GM23338 (cell line): ENCODE measurements around the gene ZNF223. TPM values are rescaled to one million over a fixed set of nuclear protein-coding genes. Genes with fewer than 3 reads are reported as not detected.

Experiments used
- ATAC-seq: fragments of 200-7000 bp; cut with Tn5 transposase; 3 replicates; pipeline ENCODE4 v1.9.1; 2020
- DNase-seq: peaks from one replicate; pipeline ENCODE4 v3.0.0-alpha.2; 2015; ENCODE audit warnings: low spot score
- H2AFZ ChIP-seq: fragments of 200-600 bp; sonication (generic); 2 replicates; pipeline ENCODE4 v1.8.0; 2016; ENCODE audit warnings: antibody characterized with exemption, mild to moderate bottlenecking, moderate library complexity
- H3F3A ChIP-seq: fragments of 200-600 bp; sonication (generic); replicated peaks from 2 replicates; pipeline ENCODE4 v1.8.0; 2017; ENCODE audit warnings: antibody characterized with exemption, mixed run types, low read depth
- H3K27ac ChIP-seq: fragments of 200-600 bp; sonication (generic); 2 replicates; pipeline ENCODE4 v1.6.1; 2016; ENCODE audit warnings: low read depth
- H3K27me3 ChIP-seq: fragments of 200-600 bp; sonication (generic); 2 replicates; pipeline ENCODE4 v1.8.0; 2016; ENCODE audit warnings: mild to moderate bottlenecking, mixed run types, moderate library complexity; ENCODE audit not compliant: insufficient read depth
- H3K36me3 ChIP-seq: fragments of 200-600 bp; sonication (generic); 2 replicates; pipeline ENCODE4 v1.8.0; 2016; ENCODE audit warnings: mild to moderate bottlenecking; ENCODE audit not compliant: insufficient read depth
- H3K4me1 ChIP-seq: fragments of 200-600 bp; sonication (generic); 2 replicates; pipeline ENCODE4 v1.8.0; 2016; ENCODE audit warnings: mild to moderate bottlenecking, moderate library complexity; ENCODE audit not compliant: insufficient read depth
- H3K4me2 ChIP-seq: fragments of 200-600 bp; sonication (generic); 2 replicates; pipeline ENCODE4 v1.7.1; 2017; ENCODE audit warnings: mixed run types
- H3K4me3 ChIP-seq: fragments of 200-600 bp; sonication (generic); 2 replicates; pipeline ENCODE4 v1.6.1; 2016; ENCODE audit warnings: mixed run types
- H3K79me2 ChIP-seq: fragments of 200-600 bp; sonication (generic); replicated peaks from 2 replicates; pipeline ENCODE4 v1.8.0; 2017; ENCODE audit warnings: mild to moderate bottlenecking; ENCODE audit not compliant: insufficient read depth
- H3K9me2 ChIP-seq: fragments of 200-600 bp; sonication (generic); 2 replicates; pipeline ENCODE4 v1.8.0; 2017; ENCODE audit not compliant: insufficient read depth
- H4K20me1 ChIP-seq: fragments of 200-600 bp; sonication (generic); replicated peaks from 2 replicates; pipeline ENCODE4 v1.8.0; 2017; ENCODE audit warnings: mild to moderate bottlenecking; ENCODE audit not compliant: insufficient read depth
- H3K27ac Mint-ChIP-seq: 2 replicates; pipeline ENCODE4 v1.8.0; 2020; ENCODE audit warnings: inconsistent platforms, mild to moderate bottlenecking, moderate library complexity, mixed read lengths
- H3K27me3 Mint-ChIP-seq: 3 replicates; pipeline ENCODE4 v1.8.0; 2022; ENCODE audit warnings: low read depth, mild to moderate bottlenecking, moderate library complexity, mixed read lengths, inconsistent platforms; ENCODE audit not compliant: insufficient read depth, poor library complexity
- H3K36me3 Mint-ChIP-seq: 3 replicates; pipeline ENCODE4 v1.8.0; 2021; ENCODE audit warnings: low read depth, mild to moderate bottlenecking, inconsistent platforms, moderate library complexity, mixed read lengths
- H3K4me1 Mint-ChIP-seq: 3 replicates; pipeline ENCODE4 v1.8.0; 2020; ENCODE audit warnings: mild to moderate bottlenecking, inconsistent platforms, mixed read lengths
- H3K4me3 Mint-ChIP-seq: 3 replicates; pipeline ENCODE4 v1.8.0; 2021; ENCODE audit warnings: moderate library complexity, mild to moderate bottlenecking, inconsistent platforms, mixed read lengths
- H3K9me3 Mint-ChIP-seq: 3 replicates; pipeline ENCODE4 v1.8.0; 2020; ENCODE audit warnings: moderate library complexity, mild to moderate bottlenecking, inconsistent platforms, mixed read lengths
- CREB1 ChIP-seq: fragments of 250-450 bp; sonication (Bioruptor Pico); IDR thresholded peaks from 2 replicates; pipeline ENCODE4 v1.5.0; 2020; ENCODE audit warnings: low read depth, mild to moderate bottlenecking, moderate library complexity
- EZH2 ChIP-seq: fragments of 200-600 bp; sonication (generic); IDR thresholded peaks from one replicate; pipeline ENCODE4 v1.8.0; 2017; ENCODE audit warnings: antibody characterized with exemption, mild to moderate bottlenecking, low read depth; ENCODE audit not compliant: unreplicated experiment
- EZH2phosphoT487 ChIP-seq: fragments of 200-600 bp; sonication (generic); IDR thresholded peaks from one replicate; pipeline ENCODE4 v1.8.1; 2018; ENCODE audit warnings: antibody characterized with exemption; ENCODE audit not compliant: unreplicated experiment
- JUNB ChIP-seq: IDR thresholded peaks from one replicate; pipeline ENCODE4 v1.6.1; 2016; ENCODE audit warnings: antibody characterized with exemption; ENCODE audit not compliant: unreplicated experiment
- NANOG ChIP-seq: IDR thresholded peaks from 2 replicates; pipeline ENCODE4 v1.6.1; 2016; ENCODE audit warnings: antibody characterized with exemption, borderline replicate concordance
- POLR2AphosphoS5 ChIP-seq: IDR thresholded peaks from 2 replicates; pipeline ENCODE4 v1.6.1; 2016; ENCODE audit warnings: antibody characterized with exemption, low read depth
- STAT1 ChIP-seq: IDR thresholded peaks from one replicate; pipeline ENCODE4 v1.6.1; 2016; ENCODE audit warnings: antibody characterized with exemption; ENCODE audit not compliant: unreplicated experiment
- ZNF114 ChIP-seq: fragments of 250-450 bp; sonication (Bioruptor Pico); IDR thresholded peaks from 2 replicates; pipeline ENCODE4 v1.5.0; 2020; ENCODE audit warnings: mild to moderate bottlenecking, moderate library complexity
- ZNF331 ChIP-seq: fragments of 250-450 bp; sonication (Bioruptor Pico); IDR thresholded peaks from 2 replicates; pipeline ENCODE4 v1.5.0; 2020; ENCODE audit warnings: low read depth, mild to moderate bottlenecking, moderate library complexity
- polyA plus RNA-seq: library from polyadenylated mRNA; unstranded; fragments of >200 nt; fragmentation: Nextera tagmentation; extraction: Ambion mirVana; gene quantifications from 2 replicates; pipeline ENCODE4 v1.2.1, GENCODE V29; 2016
- total RNA-seq: library from RNA; depleted of rRNA; stranded (reverse); fragments of >200 nt; shearing (Covaris generic); gene quantifications from 2 replicates; pipeline ENCODE4 v1.2.3, GENCODE V29; 2014
- TF ChIP-seq, protein P1 (sequence below): IDR thresholded peaks from one replicate; pipeline ENCODE4 v1.6.1; 2018; ENCODE audit warnings: antibody characterized with exemption; ENCODE audit not compliant: unreplicated experiment
- TF ChIP-seq, protein P2 (sequence below): fragments of 250-450 bp; sonication (Bioruptor Pico); IDR thresholded peaks from 2 replicates; pipeline ENCODE4 v1.5.0; 2020; ENCODE audit warnings: mild to moderate bottlenecking, moderate library complexity
- TF ChIP-seq, protein P3 (sequence below): IDR thresholded peaks from 2 replicates; pipeline ENCODE4 v1.6.1; 2016; ENCODE audit warnings: antibody characterized with exemption
- TF ChIP-seq, protein P4 (sequence below), 2 experiments: fragments of 200-600 bp in 1 of 2; sonication (generic) in 1 of 2; conservative IDR thresholded peaks; 2 replicates each; pipeline versions ENCODE4 v1.5.1 to v1.6.1; 2016 to 2017; ENCODE audit warnings: antibody characterized with exemption in 2 of 2, low read depth in 2 of 2, mild to moderate bottlenecking in 2 of 2, moderate library complexity in 1 of 2

Gene ZNF223
- total and polyA plus RNA-seq, 2 experiments from 2014 or later = 3.3 to 5.8 TPM

DNA sequence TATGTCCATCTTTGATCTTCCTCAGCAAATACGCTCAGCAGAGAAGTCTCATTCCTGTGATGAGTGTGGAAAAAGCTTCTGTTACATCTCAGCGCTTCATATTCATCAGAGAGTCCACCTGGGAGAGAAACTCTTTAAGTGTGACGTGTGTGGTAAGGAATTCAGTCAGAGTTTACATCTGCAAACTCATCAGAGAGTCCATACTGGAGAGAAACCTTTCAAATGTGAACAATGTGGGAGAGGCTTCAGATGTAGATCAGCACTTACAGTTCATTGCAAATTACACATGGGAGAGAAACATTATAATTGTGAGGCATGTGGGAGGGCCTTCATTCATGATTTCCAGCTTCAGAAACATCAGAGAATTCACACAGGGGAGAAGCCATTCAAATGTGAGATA, 14.5 kb downstream of the ZNF223 start:
- H3K27ac ChIP-seq = no peak overlapping the region
- no peaks in the 10 kb centered on the region for H3F3A ChIP-seq
- DNase-seq (no peak), ATAC-seq (no peak)
- peaks cover 57% of the 10 kb centered on the region for H3K9me3 Mint-ChIP-seq
- H3K4me1 Mint-ChIP-seq = no peaks in the 10 kb centered on the region; the same call in 2 of the 3 replicates
- peaks cover 39% of the 10 kb centered on the region for H3K36me3 ChIP-seq
- TF ChIP-seq EZH2 (no peak), NANOG (no peak), CREB1 (CRISPR knock-in tag) (no peak), STAT1 (no peak), JUNB (no peak), ZNF114 (CRISPR knock-in tag) (no peak), ZNF331 (CRISPR knock-in tag) (no peak), POLR2AphosphoS5 (no peak), EZH2phosphoT487 (no peak)
- TF ChIP-seq, protein P1, sequence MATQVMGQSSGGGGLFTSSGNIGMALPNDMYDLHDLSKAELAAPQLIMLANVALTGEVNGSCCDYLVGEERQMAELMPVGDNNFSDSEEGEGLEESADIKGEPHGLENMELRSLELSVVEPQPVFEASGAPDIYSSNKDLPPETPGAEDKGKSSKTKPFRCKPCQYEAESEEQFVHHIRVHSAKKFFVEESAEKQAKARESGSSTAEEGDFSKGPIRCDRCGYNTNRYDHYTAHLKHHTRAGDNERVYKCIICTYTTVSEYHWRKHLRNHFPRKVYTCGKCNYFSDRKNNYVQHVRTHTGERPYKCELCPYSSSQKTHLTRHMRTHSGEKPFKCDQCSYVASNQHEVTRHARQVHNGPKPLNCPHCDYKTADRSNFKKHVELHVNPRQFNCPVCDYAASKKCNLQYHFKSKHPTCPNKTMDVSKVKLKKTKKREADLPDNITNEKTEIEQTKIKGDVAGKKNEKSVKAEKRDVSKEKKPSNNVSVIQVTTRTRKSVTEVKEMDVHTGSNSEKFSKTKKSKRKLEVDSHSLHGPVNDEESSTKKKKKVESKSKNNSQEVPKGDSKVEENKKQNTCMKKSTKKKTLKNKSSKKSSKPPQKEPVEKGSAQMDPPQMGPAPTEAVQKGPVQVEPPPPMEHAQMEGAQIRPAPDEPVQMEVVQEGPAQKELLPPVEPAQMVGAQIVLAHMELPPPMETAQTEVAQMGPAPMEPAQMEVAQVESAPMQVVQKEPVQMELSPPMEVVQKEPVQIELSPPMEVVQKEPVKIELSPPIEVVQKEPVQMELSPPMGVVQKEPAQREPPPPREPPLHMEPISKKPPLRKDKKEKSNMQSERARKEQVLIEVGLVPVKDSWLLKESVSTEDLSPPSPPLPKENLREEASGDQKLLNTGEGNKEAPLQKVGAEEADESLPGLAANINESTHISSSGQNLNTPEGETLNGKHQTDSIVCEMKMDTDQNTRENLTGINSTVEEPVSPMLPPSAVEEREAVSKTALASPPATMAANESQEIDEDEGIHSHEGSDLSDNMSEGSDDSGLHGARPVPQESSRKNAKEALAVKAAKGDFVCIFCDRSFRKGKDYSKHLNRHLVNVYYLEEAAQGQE = no peak
- TF ChIP-seq, protein P2, sequence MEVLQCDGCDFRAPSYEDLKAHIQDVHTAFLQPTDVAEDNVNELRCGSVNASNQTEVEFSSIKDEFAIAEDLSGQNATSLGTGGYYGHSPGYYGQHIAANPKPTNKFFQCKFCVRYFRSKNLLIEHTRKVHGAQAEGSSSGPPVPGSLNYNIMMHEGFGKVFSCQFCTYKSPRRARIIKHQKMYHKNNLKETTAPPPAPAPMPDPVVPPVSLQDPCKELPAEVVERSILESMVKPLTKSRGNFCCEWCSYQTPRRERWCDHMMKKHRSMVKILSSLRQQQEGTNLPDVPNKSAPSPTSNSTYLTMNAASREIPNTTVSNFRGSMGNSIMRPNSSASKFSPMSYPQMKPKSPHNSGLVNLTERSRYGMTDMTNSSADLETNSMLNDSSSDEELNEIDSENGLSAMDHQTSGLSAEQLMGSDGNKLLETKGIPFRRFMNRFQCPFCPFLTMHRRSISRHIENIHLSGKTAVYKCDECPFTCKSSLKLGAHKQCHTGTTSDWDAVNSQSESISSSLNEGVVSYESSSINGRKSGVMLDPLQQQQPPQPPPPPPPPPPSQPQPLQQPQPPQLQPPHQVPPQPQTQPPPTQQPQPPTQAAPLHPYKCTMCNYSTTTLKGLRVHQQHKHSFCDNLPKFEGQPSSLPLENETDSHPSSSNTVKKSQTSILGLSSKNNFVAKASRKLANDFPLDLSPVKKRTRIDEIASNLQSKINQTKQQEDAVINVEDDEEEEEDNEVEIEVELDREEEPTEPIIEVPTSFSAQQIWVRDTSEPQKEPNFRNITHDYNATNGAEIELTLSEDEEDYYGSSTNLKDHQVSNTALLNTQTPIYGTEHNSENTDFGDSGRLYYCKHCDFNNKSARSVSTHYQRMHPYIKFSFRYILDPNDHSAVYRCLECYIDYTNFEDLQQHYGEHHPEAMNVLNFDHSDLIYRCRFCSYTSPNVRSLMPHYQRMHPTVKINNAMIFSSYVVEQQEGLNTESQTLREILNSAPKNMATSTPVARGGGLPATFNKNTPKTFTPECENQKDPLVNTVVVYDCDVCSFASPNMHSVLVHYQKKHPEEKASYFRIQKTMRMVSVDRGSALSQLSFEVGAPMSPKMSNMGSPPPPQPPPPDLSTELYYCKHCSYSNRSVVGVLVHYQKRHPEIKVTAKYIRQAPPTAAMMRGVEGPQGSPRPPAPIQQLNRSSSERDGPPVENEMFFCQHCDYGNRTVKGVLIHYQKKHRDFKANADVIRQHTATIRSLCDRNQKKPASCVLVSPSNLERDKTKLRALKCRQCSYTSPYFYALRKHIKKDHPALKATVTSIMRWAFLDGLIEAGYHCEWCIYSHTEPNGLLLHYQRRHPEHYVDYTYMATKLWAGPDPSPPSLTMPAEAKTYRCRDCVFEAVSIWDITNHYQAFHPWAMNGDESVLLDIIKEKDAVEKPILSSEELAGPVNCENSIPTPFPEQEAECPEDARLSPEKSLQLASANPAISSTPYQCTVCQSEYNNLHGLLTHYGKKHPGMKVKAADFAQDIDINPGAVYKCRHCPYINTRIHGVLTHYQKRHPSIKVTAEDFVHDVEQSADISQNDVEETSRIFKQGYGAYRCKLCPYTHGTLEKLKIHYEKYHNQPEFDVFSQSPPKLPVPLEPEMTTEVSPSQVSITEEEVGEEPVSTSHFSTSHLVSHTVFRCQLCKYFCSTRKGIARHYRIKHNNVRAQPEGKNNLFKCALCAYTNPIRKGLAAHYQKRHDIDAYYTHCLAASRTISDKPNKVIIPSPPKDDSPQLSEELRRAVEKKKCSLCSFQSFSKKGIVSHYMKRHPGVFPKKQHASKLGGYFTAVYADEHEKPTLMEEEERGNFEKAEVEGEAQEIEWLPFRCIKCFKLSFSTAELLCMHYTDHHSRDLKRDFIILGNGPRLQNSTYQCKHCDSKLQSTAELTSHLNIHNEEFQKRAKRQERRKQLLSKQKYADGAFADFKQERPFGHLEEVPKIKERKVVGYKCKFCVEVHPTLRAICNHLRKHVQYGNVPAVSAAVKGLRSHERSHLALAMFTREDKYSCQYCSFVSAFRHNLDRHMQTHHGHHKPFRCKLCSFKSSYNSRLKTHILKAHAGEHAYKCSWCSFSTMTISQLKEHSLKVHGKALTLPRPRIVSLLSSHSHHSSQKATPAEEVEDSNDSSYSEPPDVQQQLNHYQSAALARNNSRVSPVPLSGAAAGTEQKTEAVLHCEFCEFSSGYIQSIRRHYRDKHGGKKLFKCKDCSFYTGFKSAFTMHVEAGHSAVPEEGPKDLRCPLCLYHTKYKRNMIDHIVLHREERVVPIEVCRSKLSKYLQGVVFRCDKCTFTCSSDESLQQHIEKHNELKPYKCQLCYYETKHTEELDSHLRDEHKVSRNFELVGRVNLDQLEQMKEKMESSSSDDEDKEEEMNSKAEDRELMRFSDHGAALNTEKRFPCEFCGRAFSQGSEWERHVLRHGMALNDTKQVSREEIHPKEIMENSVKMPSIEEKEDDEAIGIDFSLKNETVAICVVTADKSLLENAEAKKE = no peak
- TF ChIP-seq, protein P3, sequence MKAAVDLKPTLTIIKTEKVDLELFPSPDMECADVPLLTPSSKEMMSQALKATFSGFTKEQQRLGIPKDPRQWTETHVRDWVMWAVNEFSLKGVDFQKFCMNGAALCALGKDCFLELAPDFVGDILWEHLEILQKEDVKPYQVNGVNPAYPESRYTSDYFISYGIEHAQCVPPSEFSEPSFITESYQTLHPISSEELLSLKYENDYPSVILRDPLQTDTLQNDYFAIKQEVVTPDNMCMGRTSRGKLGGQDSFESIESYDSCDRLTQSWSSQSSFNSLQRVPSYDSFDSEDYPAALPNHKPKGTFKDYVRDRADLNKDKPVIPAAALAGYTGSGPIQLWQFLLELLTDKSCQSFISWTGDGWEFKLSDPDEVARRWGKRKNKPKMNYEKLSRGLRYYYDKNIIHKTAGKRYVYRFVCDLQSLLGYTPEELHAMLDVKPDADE = no peak
- TF ChIP-seq, protein P4, sequence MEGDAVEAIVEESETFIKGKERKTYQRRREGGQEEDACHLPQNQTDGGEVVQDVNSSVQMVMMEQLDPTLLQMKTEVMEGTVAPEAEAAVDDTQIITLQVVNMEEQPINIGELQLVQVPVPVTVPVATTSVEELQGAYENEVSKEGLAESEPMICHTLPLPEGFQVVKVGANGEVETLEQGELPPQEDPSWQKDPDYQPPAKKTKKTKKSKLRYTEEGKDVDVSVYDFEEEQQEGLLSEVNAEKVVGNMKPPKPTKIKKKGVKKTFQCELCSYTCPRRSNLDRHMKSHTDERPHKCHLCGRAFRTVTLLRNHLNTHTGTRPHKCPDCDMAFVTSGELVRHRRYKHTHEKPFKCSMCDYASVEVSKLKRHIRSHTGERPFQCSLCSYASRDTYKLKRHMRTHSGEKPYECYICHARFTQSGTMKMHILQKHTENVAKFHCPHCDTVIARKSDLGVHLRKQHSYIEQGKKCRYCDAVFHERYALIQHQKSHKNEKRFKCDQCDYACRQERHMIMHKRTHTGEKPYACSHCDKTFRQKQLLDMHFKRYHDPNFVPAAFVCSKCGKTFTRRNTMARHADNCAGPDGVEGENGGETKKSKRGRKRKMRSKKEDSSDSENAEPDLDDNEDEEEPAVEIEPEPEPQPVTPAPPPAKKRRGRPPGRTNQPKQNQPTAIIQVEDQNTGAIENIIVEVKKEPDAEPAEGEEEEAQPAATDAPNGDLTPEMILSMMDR (conservative IDR thresholded peaks at IDR 0.05; ENCODE audit: low read depth in 2 of 2) = no peak
- H3K4me3 ChIP-seq = no peak overlapping the region
- H3K4me2 ChIP-seq = no peak overlapping the region
- no peaks in the 10 kb centered on the region for H3K4me1 ChIP-seq
- H2AFZ ChIP-seq = no peak overlapping the region
- peaks cover 6% of the 10 kb centered on the region for H3K27me3 Mint-ChIP-seq
- no peaks in the 10 kb centered on the region for H3K27me3 ChIP-seq
- H3K9me2 ChIP-seq = peaks cover 18% of the 10 kb centered on the region
- H3K27ac Mint-ChIP-seq = no peak overlapping the region
- H3K36me3 Mint-ChIP-seq = peaks cover 83% of the 10 kb centered on the region
- no peaks in the 10 kb centered on the region for H3K79me2 ChIP-seq
- no peaks in the 10 kb centered on the region for H4K20me1 ChIP-seq
- H3K4me3 Mint-ChIP-seq = no peak overlapping the region
